Calu3 (cell line): ENCODE results near the gene RPRD1A. TPM values are rescaled to one million over a fixed set of nuclear protein-coding genes. Genes with fewer than 3 reads are reported as not detected.
"Not testable (repeated sequence)": the region's sequence is repeated elsewhere in the genome, so short reads cannot be mapped to it uniquely, and the experiment has no call there.

Experiments used
- BruUV-seq: library from RNA; stranded (reverse); fragments of 400-500 nt; replicated peaks from 2 replicates; lab custom pipeline; 2021; lab: Mats Ljungman, UMichigan
- CTCF ChIA-PET: fragments of 300-600 bp; sonication (Branson Sonifier 250); formaldehyde crosslinking; loops from one replicate; lab custom pipeline; 2022; ENCODE audit warnings: antibody characterized with exemption; lab: Charles Lee
- DNase-seq: peaks from one replicate; pipeline ENCODE4 v3.0.0; 2022
- H3K27ac Mint-ChIP-seq: one replicate; pipeline ENCODE4 v1.8.0; 2022; ENCODE audit warnings: mixed read lengths; ENCODE audit not compliant: unreplicated experiment
- H3K27me3 Mint-ChIP-seq: one replicate; pipeline ENCODE4 v1.8.0; 2022; ENCODE audit warnings: mixed read lengths; ENCODE audit not compliant: unreplicated experiment
- H3K36me3 Mint-ChIP-seq: one replicate; pipeline ENCODE4 v1.8.0; 2022; ENCODE audit warnings: mild to moderate bottlenecking, moderate library complexity, mixed read lengths; ENCODE audit not compliant: insufficient read depth, unreplicated experiment
- H3K4me1 Mint-ChIP-seq: one replicate; pipeline ENCODE4 v1.8.0; 2022; ENCODE audit warnings: mild to moderate bottlenecking, low read depth, mixed read lengths; ENCODE audit not compliant: unreplicated experiment
- H3K4me3 Mint-ChIP-seq: one replicate; pipeline ENCODE4 v1.8.0; 2022; ENCODE audit warnings: mild to moderate bottlenecking, low read depth, moderate library complexity, mixed read lengths; ENCODE audit not compliant: unreplicated experiment
- H3K9me3 Mint-ChIP-seq: one replicate; pipeline ENCODE4 v1.8.0; 2022; ENCODE audit warnings: low read depth, mixed read lengths; ENCODE audit not compliant: unreplicated experiment
- intact Hi-C: fragments of 100-400 bp; cut with micrococcal nuclease; formaldehyde crosslinking; loops from one replicate; pipeline ENCODE4 v1.10.0; 2022; ENCODE audit not compliant: unreplicated experiment
- total RNA-seq: library from RNA; stranded (reverse); gene quantifications from 2 replicates; pipeline ENCODE4 v1.2.3, GENCODE V29; 2022
- TF ChIP-seq, protein P1 (sequence below): fragments of 200-600 bp; IDR thresholded peaks from one replicate; pipeline ENCODE4 v1.8.0; 2022; ENCODE audit warnings: antibody characterized with exemption; ENCODE audit not compliant: unreplicated experiment

RPRD1A gene
- total RNA-seq, 1 experiment from 2014 or later = 68.8 TPM

DNA sequence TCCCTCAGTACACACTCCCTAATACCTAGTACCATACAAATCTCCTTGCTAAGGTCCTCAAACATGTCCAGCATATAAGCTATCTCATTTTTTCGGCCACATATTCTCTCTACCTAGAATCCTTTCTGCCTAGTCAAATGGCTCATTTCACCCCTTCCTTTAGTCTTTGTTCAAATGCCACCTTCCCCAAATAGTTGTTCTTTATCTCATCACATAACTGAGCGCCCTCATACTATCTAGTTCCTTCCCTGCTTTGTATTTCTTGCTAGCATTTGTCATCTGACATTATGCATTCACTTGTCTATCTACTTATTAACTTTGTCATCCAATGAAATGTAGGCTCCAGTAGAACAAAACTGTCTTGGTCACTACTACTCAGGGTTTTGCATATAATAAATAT is 35.5 kb downstream of the RPRD1A start:
- peaks cover 5% of the 10 kb centered on the region for H3K36me3 Mint-ChIP-seq
- H3K4me1 Mint-ChIP-seq = peaks cover 33% of the 10 kb centered on the region
- peaks cover 2% of the 10 kb centered on the region for H3K9me3 Mint-ChIP-seq
- TF ChIP-seq, protein P1, sequence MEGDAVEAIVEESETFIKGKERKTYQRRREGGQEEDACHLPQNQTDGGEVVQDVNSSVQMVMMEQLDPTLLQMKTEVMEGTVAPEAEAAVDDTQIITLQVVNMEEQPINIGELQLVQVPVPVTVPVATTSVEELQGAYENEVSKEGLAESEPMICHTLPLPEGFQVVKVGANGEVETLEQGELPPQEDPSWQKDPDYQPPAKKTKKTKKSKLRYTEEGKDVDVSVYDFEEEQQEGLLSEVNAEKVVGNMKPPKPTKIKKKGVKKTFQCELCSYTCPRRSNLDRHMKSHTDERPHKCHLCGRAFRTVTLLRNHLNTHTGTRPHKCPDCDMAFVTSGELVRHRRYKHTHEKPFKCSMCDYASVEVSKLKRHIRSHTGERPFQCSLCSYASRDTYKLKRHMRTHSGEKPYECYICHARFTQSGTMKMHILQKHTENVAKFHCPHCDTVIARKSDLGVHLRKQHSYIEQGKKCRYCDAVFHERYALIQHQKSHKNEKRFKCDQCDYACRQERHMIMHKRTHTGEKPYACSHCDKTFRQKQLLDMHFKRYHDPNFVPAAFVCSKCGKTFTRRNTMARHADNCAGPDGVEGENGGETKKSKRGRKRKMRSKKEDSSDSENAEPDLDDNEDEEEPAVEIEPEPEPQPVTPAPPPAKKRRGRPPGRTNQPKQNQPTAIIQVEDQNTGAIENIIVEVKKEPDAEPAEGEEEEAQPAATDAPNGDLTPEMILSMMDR = no peak
- H3K4me3 Mint-ChIP-seq = no peak overlapping the region
- H3K27ac Mint-ChIP-seq = no peak overlapping the region
- no TSS peak for BruUV-seq
- no peaks in the 10 kb centered on the region for H3K27me3 Mint-ChIP-seq
- CTCF ChIA-PET = no interaction called here
- no peak for DNase-seq
- intact Hi-C loops = no loop called here

DNA sequence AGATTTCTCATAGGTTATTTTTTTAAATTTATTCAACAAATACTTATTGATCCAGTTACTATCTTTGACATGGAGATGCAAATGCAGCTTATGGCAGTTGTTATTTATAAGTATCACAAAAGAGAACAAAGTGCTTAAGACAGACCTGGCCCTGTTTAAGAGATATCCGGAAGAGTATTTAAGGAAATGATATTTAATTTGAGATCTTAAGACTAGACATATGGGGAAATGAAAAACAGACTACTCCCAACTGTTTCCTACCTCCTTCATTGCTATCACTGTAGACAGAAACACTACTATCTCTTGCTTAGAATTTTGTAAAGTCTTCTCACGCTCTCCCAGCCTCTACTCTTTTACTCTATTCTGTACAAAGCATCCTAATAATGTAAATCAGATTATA is 36.0 kb downstream of the RPRD1A start:
- TF ChIP-seq, protein P1 = no peak
- H3K36me3 Mint-ChIP-seq = peaks cover 8% of the 10 kb centered on the region
- peaks cover 33% of the 10 kb centered on the region for H3K4me1 Mint-ChIP-seq
- H3K27ac Mint-ChIP-seq = no peak overlapping the region
- H3K9me3 Mint-ChIP-seq = peaks cover 2% of the 10 kb centered on the region
- intact Hi-C loops = no loop called here
- no TSS peak for BruUV-seq
- CTCF ChIA-PET = no interaction called here
- H3K27me3 Mint-ChIP-seq = no peaks in the 10 kb centered on the region
- no peak for DNase-seq
- H3K4me3 Mint-ChIP-seq = no peak overlapping the region

DNA sequence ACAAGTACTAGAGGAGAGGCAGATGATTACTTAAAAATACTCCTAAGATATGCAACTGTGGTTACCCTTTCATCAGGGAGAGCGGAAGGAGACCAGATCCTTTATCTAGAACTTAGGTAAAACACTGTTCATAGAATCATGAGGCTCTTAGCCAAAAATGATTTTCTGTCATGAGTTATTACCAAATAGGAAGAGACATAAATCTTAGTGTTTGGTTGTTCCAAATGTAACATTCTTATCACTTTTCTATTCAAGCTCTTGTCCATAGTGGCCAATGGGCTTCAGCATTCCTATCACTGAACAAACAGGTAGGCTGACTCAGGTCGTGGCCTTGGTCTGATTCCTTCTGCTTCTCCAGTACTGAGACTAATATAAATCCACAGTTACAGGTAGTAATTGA is 38.5 kb downstream of the RPRD1A start:
- Mint-ChIP-seq H3K27ac (no peak overlapping the region), H3K4me3 (no peak overlapping the region), H3K36me3 (peaks cover 19% of the 10 kb centered on the region), H3K9me3 (no peaks in the 10 kb centered on the region), H3K27me3 (no peaks in the 10 kb centered on the region), H3K4me1 (peaks cover 21% of the 10 kb centered on the region)
- CTCF ChIA-PET = interaction anchor here (0.6 kb wide), 1 partner anchor 600 kb away, joined by 6 read pairs; no protein-coding TSS in a partner anchor
- intact Hi-C loops = no loop called here
- no peak for DNase-seq
- BruUV-seq = no TSS peak
- TF ChIP-seq, protein P1 = no peak

DNA sequence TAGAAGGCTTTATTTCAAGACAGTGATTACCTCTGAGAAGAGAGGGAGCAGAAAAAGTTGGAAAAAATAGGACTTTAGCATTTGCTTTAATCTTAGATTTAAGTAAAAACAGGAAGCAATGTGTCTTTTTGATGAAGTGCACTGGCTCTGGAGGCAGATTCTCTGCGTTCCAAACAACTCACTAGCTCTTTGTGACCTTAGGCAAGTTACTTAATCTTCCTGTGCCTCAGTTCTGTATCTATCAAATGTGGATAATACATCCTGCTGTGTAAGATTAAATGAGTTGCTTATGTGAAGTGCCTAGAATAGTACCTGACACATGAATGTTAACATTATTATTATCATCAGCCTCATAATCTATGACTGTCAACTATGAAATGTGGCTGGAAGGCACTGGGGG is 42.3 kb downstream of the RPRD1A start:
- Mint-ChIP-seq H3K27ac (no peak overlapping the region), H3K27me3 (no peaks in the 10 kb centered on the region), H3K36me3 (peaks cover 22% of the 10 kb centered on the region), H3K4me3 (no peak overlapping the region), H3K4me1 (peaks cover 8% of the 10 kb centered on the region), H3K9me3 (no peaks in the 10 kb centered on the region)
- TF ChIP-seq, protein P1 = no peak
- intact Hi-C loops = no loop called here
- no peak for DNase-seq
- CTCF ChIA-PET = no interaction called here
- BruUV-seq = no TSS peak

DNA sequence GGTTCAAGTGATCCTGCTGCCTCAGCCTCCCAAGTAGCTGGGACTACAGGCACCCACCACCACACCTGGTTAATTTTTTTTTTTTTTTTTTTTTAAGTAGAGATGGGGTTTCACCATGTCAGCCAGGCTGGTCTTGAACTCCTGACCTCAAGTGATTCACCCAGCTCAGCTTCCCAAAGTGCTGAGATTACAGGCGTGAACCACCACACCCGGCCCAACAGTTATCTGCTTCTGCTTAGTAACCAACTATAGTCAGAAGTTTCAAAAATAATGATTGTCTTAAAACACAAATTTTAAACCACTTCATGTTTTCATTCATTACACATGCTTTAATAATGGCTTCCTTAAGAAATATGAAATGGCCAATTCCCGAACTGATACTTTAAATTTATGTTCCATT is 43.1 kb downstream of the RPRD1A start:
- H3K9me3 Mint-ChIP-seq, CTCF ChIA-PET: not testable (repeated sequence)
- H3K36me3 Mint-ChIP-seq = peaks cover 27% of the 10 kb centered on the region

More for the DNA sequence above, 43.1 kb downstream of the RPRD1A start:
- H3K27ac Mint-ChIP-seq, H3K27me3 Mint-ChIP-seq, H3K4me1 Mint-ChIP-seq, BruUV-seq, intact Hi-C loops, H3K4me3 Mint-ChIP-seq, DNase-seq: not testable (repeated sequence)
